NCI-H2227 (cell line): ENCODE measurements around the gene EHD1.

ENCODE experiments used
- DNase-seq: peaks from one replicate; lab custom pipeline; 2025; ENCODE audit not compliant: unreplicated experiment; lab: John Stamatoyannopoulos, UW

Gene EHD1

GRCh38 chr11:64802370-64803157, 75.9 kb downstream of the EHD1 start:
- DNase-seq, result no peak
